Measurements from ENCODE around the gene RAB4B.

RAB4B gene

DNA sequence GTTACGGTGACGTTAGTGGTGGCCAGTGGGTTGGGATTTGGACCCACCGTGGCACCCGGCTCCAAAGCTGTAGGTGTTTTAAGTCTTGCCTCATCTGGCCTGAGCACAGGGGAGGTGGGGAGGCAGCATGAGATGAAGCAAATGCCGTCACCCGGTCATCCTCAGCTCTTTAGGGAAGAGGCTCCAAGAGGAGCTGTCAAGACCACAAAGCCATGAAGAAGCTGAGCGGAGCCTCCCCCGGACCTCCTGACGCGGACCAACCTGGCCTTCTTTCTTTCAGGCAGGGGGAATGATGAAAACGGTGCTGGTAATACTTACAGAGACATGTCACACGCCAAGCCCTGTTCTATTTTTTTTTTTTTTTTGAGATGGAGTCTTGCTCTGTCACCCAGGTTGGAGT is 35.2 kb upstream of the RAB4B start:
- no peak for DNase-seq (ENCODE audit: low read depth, low spot score)
- ChIA-PET CTCF (interaction anchor here (0.9 to 1.1 kb wide), 2 partner anchors 64 to 65 kb away, joined by 3 to 4 read pairs; no protein-coding TSS in a partner anchor), POLR2A (no interaction called here)
- TF ChIP-seq, protein P1, sequence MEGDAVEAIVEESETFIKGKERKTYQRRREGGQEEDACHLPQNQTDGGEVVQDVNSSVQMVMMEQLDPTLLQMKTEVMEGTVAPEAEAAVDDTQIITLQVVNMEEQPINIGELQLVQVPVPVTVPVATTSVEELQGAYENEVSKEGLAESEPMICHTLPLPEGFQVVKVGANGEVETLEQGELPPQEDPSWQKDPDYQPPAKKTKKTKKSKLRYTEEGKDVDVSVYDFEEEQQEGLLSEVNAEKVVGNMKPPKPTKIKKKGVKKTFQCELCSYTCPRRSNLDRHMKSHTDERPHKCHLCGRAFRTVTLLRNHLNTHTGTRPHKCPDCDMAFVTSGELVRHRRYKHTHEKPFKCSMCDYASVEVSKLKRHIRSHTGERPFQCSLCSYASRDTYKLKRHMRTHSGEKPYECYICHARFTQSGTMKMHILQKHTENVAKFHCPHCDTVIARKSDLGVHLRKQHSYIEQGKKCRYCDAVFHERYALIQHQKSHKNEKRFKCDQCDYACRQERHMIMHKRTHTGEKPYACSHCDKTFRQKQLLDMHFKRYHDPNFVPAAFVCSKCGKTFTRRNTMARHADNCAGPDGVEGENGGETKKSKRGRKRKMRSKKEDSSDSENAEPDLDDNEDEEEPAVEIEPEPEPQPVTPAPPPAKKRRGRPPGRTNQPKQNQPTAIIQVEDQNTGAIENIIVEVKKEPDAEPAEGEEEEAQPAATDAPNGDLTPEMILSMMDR (IDR thresholded peaks at IDR 0.05; ENCODE audit: insufficient read depth, low read length, missing control alignments), result no peak
- H3K4me3 ChIP-seq (ENCODE audit: low read depth, low read length), result no peak overlapping the region

DNA sequence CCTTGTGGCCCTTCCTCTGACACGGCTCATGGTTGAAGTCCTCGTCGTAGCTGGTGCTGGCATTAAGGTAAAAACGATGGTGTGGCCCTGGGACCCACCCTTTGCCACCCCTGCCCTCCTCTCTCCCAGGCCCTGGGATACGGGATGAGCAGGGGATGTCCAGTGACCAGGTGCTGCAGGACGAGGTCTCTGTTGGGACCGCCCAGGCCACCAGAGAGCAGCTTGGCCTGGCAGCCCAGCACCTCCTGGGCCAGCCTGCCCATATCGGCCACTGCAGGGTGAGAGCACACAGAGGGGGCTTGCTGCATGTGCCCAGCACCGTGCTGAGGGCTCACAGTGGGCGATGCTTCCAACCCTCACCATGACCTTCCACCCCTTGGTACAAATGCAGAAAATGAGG is 34.1 kb upstream of the RAB4B start:
- H3K4me3 ChIP-seq (ENCODE audit: low read depth, low read length), result no peak overlapping the region
- TF ChIP-seq, protein P1 (IDR thresholded peaks at IDR 0.05; ENCODE audit: insufficient read depth, low read length, missing control alignments), result no peak
- POLR2A ChIA-PET, result no interaction called here
- CTCF ChIA-PET, result interaction anchor here (2.2 kb wide), 1 partner anchor 22 kb away, joined by 5 read pairs; no protein-coding TSS in a partner anchor
- no peak for DNase-seq (ENCODE audit: low read depth, low spot score)

GRCh38 chr19:40744554-40745401 is 33.3 kb upstream of the RAB4B start:
- ChIA-PET CTCF (interaction anchor here (1.4 to 2.2 kb wide), 2 partner anchors 23 to 82 kb away, joined by 3 to 5 read pairs; no protein-coding TSS in a partner anchor), POLR2A (interaction anchor here (1.0 kb wide), 1 partner anchor 33 kb away, joined by 4 read pairs; the partner anchor contains the start of gene RAB4B)
- no peak for DNase-seq (ENCODE audit: low read depth, low spot score)
- TF ChIP-seq, protein P1 (IDR thresholded peaks at IDR 0.05; ENCODE audit: insufficient read depth, low read length, missing control alignments), result no peak
- no peak overlapping the region for H3K4me3 ChIP-seq (ENCODE audit: low read depth, low read length)

DNA sequence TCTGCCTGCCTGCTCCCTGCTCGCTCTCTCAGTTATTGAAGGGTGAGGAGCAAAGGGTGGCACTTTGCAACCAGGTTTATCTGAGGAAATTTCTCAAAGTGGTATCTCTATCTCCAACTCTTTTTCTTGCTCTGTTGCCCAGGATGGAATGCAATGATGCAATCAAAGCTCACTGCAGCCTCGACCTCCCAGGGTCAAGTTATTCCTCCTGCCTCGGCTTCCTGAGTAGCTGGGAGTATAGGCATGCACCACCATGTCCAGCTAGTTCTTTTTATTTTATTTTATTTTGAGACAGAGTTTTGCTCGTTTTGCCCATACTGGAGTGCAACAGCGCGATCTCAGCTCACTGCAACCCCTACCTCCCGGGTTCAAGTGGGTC is 32.7 kb upstream of the RAB4B start:
- CTCF ChIA-PET, result interaction anchor here (1.4 to 2.2 kb wide), 2 partner anchors 24 to 82 kb away, joined by 3 to 5 read pairs; no protein-coding TSS in a partner anchor
- peak; percentile 3 for DNase-seq (ENCODE audit: low read depth, low spot score)
- POLR2A ChIA-PET, result interaction anchor here (1.0 kb wide), 1 partner anchor 33 kb away, joined by 4 read pairs; the partner anchor contains the start of gene RAB4B
- TF ChIP-seq, protein P1 (IDR thresholded peaks at IDR 0.05; ENCODE audit: insufficient read depth, low read length, missing control alignments), result no peak
- no peak overlapping the region; the same call in 1 of the 2 replicates for H3K4me3 ChIP-seq (ENCODE audit: low read depth, low read length)

DNA sequence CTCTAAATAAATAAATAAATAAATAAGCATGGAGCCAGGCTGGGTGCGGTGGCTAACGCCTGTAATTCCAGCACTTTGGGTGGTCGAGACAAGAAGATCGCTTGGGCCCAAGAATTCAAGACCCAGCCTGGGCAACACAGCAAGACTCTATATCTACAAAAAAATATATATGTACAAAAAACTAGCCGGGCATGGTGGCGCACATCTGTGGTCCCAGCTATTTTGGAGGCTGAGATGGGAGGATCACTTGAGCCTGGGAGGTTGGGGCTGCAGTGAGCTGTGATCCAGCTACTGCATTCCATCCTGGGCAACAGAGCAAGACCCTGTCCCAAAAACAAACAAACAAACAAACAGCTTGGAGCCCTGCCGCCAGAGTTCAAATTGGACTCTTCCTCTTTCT is 30.5 kb upstream of the RAB4B start:
- POLR2A ChIA-PET, result interaction anchor here (0.5 kb wide), 1 partner anchor 609 kb away, joined by 3 read pairs; no protein-coding TSS in a partner anchor

More for the DNA sequence above, 30.5 kb upstream of the RAB4B start:
- no peak for DNase-seq (ENCODE audit: low read depth, low spot score)
- CTCF ChIA-PET, result interaction anchor here (0.8 to 1.4 kb wide), 3 partner anchors 20 to 59 kb away, joined by 3 read pairs; partner anchors contain the start of gene RAB4B
- TF ChIP-seq, protein P1 (IDR thresholded peaks at IDR 0.05; ENCODE audit: insufficient read depth, low read length, missing control alignments), result no peak
- H3K4me3 ChIP-seq (ENCODE audit: low read depth, low read length), result no peak overlapping the region
